Effector memory CD8-positive, alpha-beta T cell (primary cell): Measurements from ENCODE around the gene SSR4.
"Not testable (repeated sequence)": the region's sequence is repeated elsewhere in the genome, so short reads cannot be mapped to it uniquely, and the experiment has no call there.

Experiments used
- ATAC-seq: fragments of 150-1000 bp; cut with Tn5 transposase; replicated peaks from 2 replicates; pipeline ENCODE4 v1.10.0; 2021; ENCODE audit warnings: mild to moderate bottlenecking, moderate library complexity
- DNase-seq, 3 experiments: peaks; one replicate each; pipeline ENCODE4 v3.0.0; 2021
- H3K27ac Mint-ChIP-seq, 2 donors: one replicate each; pipeline ENCODE4 v1.8.0; 2022; ENCODE audit warnings: mild to moderate bottlenecking in 2 of 2, mixed read lengths in 2 of 2, moderate library complexity in 2 of 2
- H3K27me3 Mint-ChIP-seq, 2 donors: one replicate each; pipeline ENCODE4 v1.8.0; 2022; ENCODE audit warnings: mixed read lengths in 2 of 2
- H3K36me3 Mint-ChIP-seq: one replicate; pipeline ENCODE4 v1.8.0; 2022; ENCODE audit warnings: mild to moderate bottlenecking, moderate library complexity, mixed read lengths; ENCODE audit not compliant: insufficient read depth
- H3K4me1 Mint-ChIP-seq, 2 donors: one replicate each; pipeline ENCODE4 v1.8.0; 2022; ENCODE audit warnings: low read depth in 2 of 2, mixed read lengths in 2 of 2
- H3K4me3 Mint-ChIP-seq, 2 donors: one replicate each; pipeline ENCODE4 v1.8.0; 2022; ENCODE audit warnings: mild to moderate bottlenecking in 2 of 2, mixed read lengths in 2 of 2, moderate library complexity in 2 of 2
- H3K9me3 Mint-ChIP-seq, 2 donors: one replicate each; pipeline ENCODE4 v1.8.0; 2022; ENCODE audit warnings: mixed read lengths in 2 of 2
- total RNA-seq, 9 experiments: gene quantifications; one replicate each; lab custom pipeline; 2026; lab: John Stamatoyannopoulos, UW

The SSR4 gene
- 63.9 to 184 (median 112) reads per million in 9 experiments for total RNA-seq

- Mint-ChIP-seq H3K36me3 (peaks cover 32% of the 10 kb centered on the region), H3K4me3 (peak within 1 kb of the TSS; percentile 84 to 91), H3K9me3 (no peaks in the 10 kb centered on the region), H3K4me1 (peaks cover 17 to 22% of the 10 kb centered on the region in 2 donors), H3K27me3 (no peaks in the 10 kb centered on the region), H3K27ac (peak within 1 kb of the TSS; percentile 95 to 97)
- ATAC-seq: peak; percentile 94
- DNase-seq: peak; percentile 89 to 91 (median 89)
These were observed at the start of gene SSR4, which contains the start of gene IDH3G for GRCh38 chrX:153794018-153794896. Gene SSR4 (plus strand): TSS chrX:153794668. CDS start chrX:153794688, 20 bp downstream. Gene IDH3G (minus strand): TSS chrX:153794375. CDS start chrX:153794326, 49 bp downstream.

GRCh38 chrX:153745067-153745433 is 49.4 kb upstream of the SSR4 start:
- H3K4me1 Mint-ChIP-seq, H3K4me3 Mint-ChIP-seq, DNase-seq, H3K9me3 Mint-ChIP-seq, H3K27ac Mint-ChIP-seq, H3K36me3 Mint-ChIP-seq, ATAC-seq: not testable (repeated sequence)
- H3K27me3 Mint-ChIP-seq: peaks cover 13 to 32% of the 10 kb centered on the region in 2 donors

- H3K4me1 Mint-ChIP-seq: peaks cover 0 to 1% of the 10 kb centered on the region in 2 donors
These were observed 48.1 kb upstream of the SSR4 start for GRCh38 chrX:153746359-153746758.

GRCh38 chrX:153746991-153747390 is 47.5 kb upstream of the SSR4 start:
- H3K27me3 Mint-ChIP-seq: peaks cover 13 to 35% of the 10 kb centered on the region in 2 donors
- not testable (repeated sequence) for H3K4me1 Mint-ChIP-seq, H3K9me3 Mint-ChIP-seq, H3K36me3 Mint-ChIP-seq, H3K4me3 Mint-ChIP-seq, ATAC-seq, H3K27ac Mint-ChIP-seq, DNase-seq

More at GRCh38 chrX:153746359-153746758, 48.1 kb upstream of the SSR4 start:
- Mint-ChIP-seq H3K27ac (no peak overlapping the region), H3K36me3 (no peaks in the 10 kb centered on the region), H3K27me3 (peaks cover 13 to 35% of the 10 kb centered on the region in 2 donors), H3K4me3 (no peak overlapping the region), H3K9me3 (no peaks in the 10 kb centered on the region)
- DNase-seq (no peak), ATAC-seq (no peak)

- H3K4me1 Mint-ChIP-seq, H3K9me3 Mint-ChIP-seq, H3K27ac Mint-ChIP-seq, H3K4me3 Mint-ChIP-seq, ATAC-seq, H3K36me3 Mint-ChIP-seq, DNase-seq: not testable (repeated sequence)
- peaks cover 13 to 35% of the 10 kb centered on the region in 2 donors for H3K27me3 Mint-ChIP-seq
These were observed 45.5 kb upstream of the SSR4 start for GRCh38 chrX:153749017-153749416.

GRCh38 chrX:153750127-153750774 is 44.2 kb upstream of the SSR4 start:
- Mint-ChIP-seq H3K27me3 (peaks cover 8 to 26% of the 10 kb centered on the region in 2 donors), H3K4me3 (no peak overlapping the region), H3K36me3 (no peaks in the 10 kb centered on the region), H3K27ac (no peak overlapping the region), H3K4me1 (peaks cover 0 to 1% of the 10 kb centered on the region in 2 donors), H3K9me3 (no peaks in the 10 kb centered on the region)
- ATAC-seq: no peak
- no peak for DNase-seq

- Mint-ChIP-seq H3K27ac (no peak overlapping the region), H3K27me3 (peaks cover 0 to 2% of the 10 kb centered on the region in 2 donors), H3K4me1 (no peaks in the 10 kb centered on the region), H3K36me3 (no peaks in the 10 kb centered on the region), H3K4me3 (no peak overlapping the region), H3K9me3 (no peaks in the 10 kb centered on the region)
- DNase-seq (no peak), ATAC-seq (no peak)
These were observed 39.3 kb upstream of the SSR4 start for GRCh38 chrX:153755136-153755535.

GRCh38 chrX:153761863-153762262 is 32.6 kb upstream of the SSR4 start:
- H3K4me1 Mint-ChIP-seq: peaks cover 0 to 4% of the 10 kb centered on the region in 2 donors
- H3K27ac Mint-ChIP-seq: no peak overlapping the region
- H3K4me3 Mint-ChIP-seq: no peak overlapping the region

GRCh38 chrX:153762626-153763173 is 31.8 kb upstream of the SSR4 start:
- DNase-seq: no peak
- Mint-ChIP-seq H3K27ac (no peak overlapping the region), H3K27me3 (no peaks in the 10 kb centered on the region), H3K9me3 (no peaks in the 10 kb centered on the region), H3K4me1 (peaks cover 0 to 4% of the 10 kb centered on the region in 2 donors), H3K36me3 (no peaks in the 10 kb centered on the region), H3K4me3 (no peak overlapping the region)
- no peak for ATAC-seq

More at GRCh38 chrX:153761863-153762262, 32.6 kb upstream of the SSR4 start:
- no peak for DNase-seq
- H3K36me3 Mint-ChIP-seq: no peaks in the 10 kb centered on the region
- H3K27me3 Mint-ChIP-seq: no peaks in the 10 kb centered on the region
- ATAC-seq: no peak
- no peaks in the 10 kb centered on the region for H3K9me3 Mint-ChIP-seq

GRCh38 chrX:153763298-153763932 is 31.1 kb upstream of the SSR4 start:
- Mint-ChIP-seq H3K9me3 (no peaks in the 10 kb centered on the region), H3K4me1 (peaks cover 4 to 9% of the 10 kb centered on the region in 2 donors), H3K27me3 (no peaks in the 10 kb centered on the region), H3K4me3 (no peak overlapping the region), H3K27ac (no peak overlapping the region), H3K36me3 (no peaks in the 10 kb centered on the region)
- no peak for DNase-seq
- peak; percentile 22 for ATAC-seq

- H3K4me1 Mint-ChIP-seq: peaks cover 4 to 9% of the 10 kb centered on the region in 2 donors
- peak within 1 kb of the TSS in 1 of 2 donors; percentile 10 for H3K4me3 Mint-ChIP-seq
- DNase-seq: peak; percentile 68 to 69 (median 69)
- no peaks in the 10 kb centered on the region for H3K27me3 Mint-ChIP-seq
- H3K27ac Mint-ChIP-seq: peak within 1 kb of the TSS in 1 of 2 donors; percentile 46
- H3K36me3 Mint-ChIP-seq: no peaks in the 10 kb centered on the region
- H3K9me3 Mint-ChIP-seq: no peaks in the 10 kb centered on the region
- ATAC-seq: peak; percentile 91
These were observed 30.3 kb upstream of the SSR4 start, which contains the start of gene PLXNB3 for GRCh38 chrX:153763989-153764755. Gene PLXNB3 (plus strand): TSS chrX:153764249. CDS start chrX:153765536, 1,287 bp downstream.

- Mint-ChIP-seq H3K27me3 (no peaks in the 10 kb centered on the region), H3K27ac (no peak overlapping the region), H3K36me3 (no peaks in the 10 kb centered on the region), H3K4me1 (peaks cover 4 to 9% of the 10 kb centered on the region in 2 donors), H3K4me3 (no peak overlapping the region), H3K9me3 (no peaks in the 10 kb centered on the region)
- no peak for ATAC-seq
- DNase-seq: no peak
These were observed 29.7 kb upstream of the SSR4 start for GRCh38 chrX:153764786-153765137.
